ENCODE measurements around the gene BICC1. TPM values are rescaled to one million over a fixed set of nuclear protein-coding genes. Genes with fewer than 3 reads are reported as not detected.

The BICC1 gene
- total and polyA plus RNA-seq, 10 donors: 0.86 to 5.4 (median 3.5) TPM

DNA sequence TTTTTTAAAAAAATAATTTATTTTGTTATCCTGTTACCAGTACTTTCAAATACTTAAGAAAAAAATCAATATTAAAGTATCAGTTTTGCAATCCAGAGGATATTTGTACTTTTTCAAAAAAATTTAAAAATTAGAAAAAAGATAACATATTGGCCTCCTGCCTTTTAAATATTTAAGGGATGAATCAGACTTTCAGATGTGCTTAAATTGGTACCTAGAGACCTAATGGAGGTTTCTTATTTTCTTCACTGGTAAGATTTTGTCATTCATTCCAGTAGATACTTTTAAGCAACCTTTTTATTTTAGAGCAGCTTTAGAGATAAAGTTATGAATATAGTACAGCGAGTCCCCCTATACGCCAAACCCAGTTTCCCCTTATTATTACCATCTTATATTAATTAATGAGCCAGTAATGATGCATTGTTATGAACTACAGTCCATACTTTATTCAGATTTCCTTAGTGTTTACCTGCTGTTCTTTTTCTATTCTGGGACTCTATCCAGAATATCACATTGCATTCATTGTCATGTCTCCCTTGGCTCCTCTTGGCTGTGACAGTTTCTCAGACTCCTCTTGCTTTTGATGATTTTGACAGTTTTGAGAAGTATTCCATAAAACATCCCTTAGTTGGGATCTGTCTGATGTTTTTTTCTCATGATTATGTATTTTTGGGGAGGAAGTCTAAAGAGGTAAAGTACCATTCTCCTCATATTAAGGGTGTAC is 34.2 kb downstream of the BICC1 start:
- Histone ChIP-seq H3K36me3 (no peaks in the 10 kb centered on the region), H3K27ac (no peak overlapping the region), H3K4me1 (no peaks in the 10 kb centered on the region), H3K27me3 (replicated peaks in 1 of 7) (no peaks in the 10 kb centered on the region), H3K4me3 (no peak overlapping the region), H3K9me3 (no peaks in the 10 kb centered on the region)
- intact Hi-C loops (cut with DNase I; ENCODE audit: low total_unique reads): no loop called here
- no peak for DNase-seq
- TF ChIP-seq POLR2A (IDR thresholded peaks at IDR 0.05) (no peak), POLR2AphosphoS5 (IDR thresholded peaks at IDR 0.05) (no peak), CTCF (IDR thresholded peaks at IDR 0.05 in 8 of 11, conservative IDR thresholded peaks at IDR 0.05 in 3 of 11) (no peak)
- 84 to 97% (median 95%) methylated on average over 2 of the region's 2 CpGs for WGBS, 5 donors

DNA sequence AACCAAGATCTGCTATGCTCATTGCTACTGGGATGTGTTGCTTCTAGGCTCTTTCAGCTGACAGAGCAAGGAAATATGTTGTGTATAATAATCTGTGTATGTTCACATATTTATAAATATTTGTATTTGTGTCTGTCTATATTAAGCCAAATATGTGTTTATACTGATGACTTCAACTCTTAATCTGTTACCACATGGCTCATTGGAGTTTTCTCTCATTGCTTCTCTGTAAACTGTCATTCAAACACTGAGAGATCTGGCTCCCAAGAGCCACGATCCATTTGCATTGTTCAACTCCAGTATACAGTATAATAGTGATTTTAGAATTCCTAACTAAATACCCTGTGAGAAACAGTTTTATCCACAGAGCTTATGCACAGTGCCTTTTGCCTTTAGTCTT is 35.3 kb downstream of the BICC1 start:
- DNase-seq: no peak
- no peaks in the 10 kb centered on the region for H3K4me1 ChIP-seq
- intact Hi-C loops (cut with DNase I; ENCODE audit: low total_unique reads): no loop called here
- WGBS, 5 donors: 69 to 90% (median 78%) methylated on average over 1 of the region's 1 CpG
- no peak overlapping the region for H3K4me3 ChIP-seq
- H3K36me3 ChIP-seq: no peaks in the 10 kb centered on the region
- H3K27ac ChIP-seq: no peak overlapping the region
- no peaks in the 10 kb centered on the region for H3K9me3 ChIP-seq
- H3K27me3 ChIP-seq (replicated peaks in 1 of 7): no peaks in the 10 kb centered on the region
- TF ChIP-seq POLR2AphosphoS5 (IDR thresholded peaks at IDR 0.05) (no peak), CTCF (IDR thresholded peaks at IDR 0.05 in 8 of 11, conservative IDR thresholded peaks at IDR 0.05 in 3 of 11) (no peak), POLR2A (IDR thresholded peaks at IDR 0.05) (no peak)

DNA sequence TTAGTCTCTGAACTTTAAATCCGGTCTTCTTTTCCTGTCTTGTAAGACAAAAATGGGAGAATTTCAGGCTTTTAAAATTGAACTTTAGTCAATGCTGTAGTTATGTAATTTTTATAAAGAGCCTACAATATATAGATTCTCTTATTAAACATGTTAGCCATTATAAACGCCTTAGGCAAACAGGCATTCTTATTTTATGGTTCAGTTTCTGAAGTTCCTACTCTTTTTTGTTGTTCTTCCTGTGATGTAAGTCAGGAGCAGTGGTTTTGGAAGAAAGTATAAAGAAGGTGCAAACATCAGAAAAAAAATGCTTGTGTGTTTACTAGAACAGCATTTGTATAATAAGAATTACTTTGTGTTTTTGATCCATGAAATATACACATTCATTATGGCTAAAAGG is 41.6 kb downstream of the BICC1 start:
- WGBS, 5 donors: 84 to 94% (median 86%) methylated on average over 2 of the region's 2 CpGs
- TF ChIP-seq POLR2AphosphoS5 (IDR thresholded peaks at IDR 0.05): no peak
- no peak for TF ChIP-seq CTCF (IDR thresholded peaks at IDR 0.05 in 8 of 11, conservative IDR thresholded peaks at IDR 0.05 in 3 of 11)
- no peak for TF ChIP-seq POLR2A (IDR thresholded peaks at IDR 0.05)
- no peak overlapping the region for H3K4me3 ChIP-seq
- H3K27ac ChIP-seq: no peak overlapping the region
- DNase-seq: no peak
- no peaks in the 10 kb centered on the region for H3K36me3 ChIP-seq
- peaks cover 0 to 28% (median 18%) of the 10 kb centered on the region in 8 donors for H3K9me3 ChIP-seq
- no peaks in the 10 kb centered on the region for H3K4me1 ChIP-seq
- no peaks in the 10 kb centered on the region for H3K27me3 ChIP-seq (replicated peaks in 1 of 7)
- intact Hi-C loops (cut with DNase I; ENCODE audit: low total_unique reads): no loop called here

DNA sequence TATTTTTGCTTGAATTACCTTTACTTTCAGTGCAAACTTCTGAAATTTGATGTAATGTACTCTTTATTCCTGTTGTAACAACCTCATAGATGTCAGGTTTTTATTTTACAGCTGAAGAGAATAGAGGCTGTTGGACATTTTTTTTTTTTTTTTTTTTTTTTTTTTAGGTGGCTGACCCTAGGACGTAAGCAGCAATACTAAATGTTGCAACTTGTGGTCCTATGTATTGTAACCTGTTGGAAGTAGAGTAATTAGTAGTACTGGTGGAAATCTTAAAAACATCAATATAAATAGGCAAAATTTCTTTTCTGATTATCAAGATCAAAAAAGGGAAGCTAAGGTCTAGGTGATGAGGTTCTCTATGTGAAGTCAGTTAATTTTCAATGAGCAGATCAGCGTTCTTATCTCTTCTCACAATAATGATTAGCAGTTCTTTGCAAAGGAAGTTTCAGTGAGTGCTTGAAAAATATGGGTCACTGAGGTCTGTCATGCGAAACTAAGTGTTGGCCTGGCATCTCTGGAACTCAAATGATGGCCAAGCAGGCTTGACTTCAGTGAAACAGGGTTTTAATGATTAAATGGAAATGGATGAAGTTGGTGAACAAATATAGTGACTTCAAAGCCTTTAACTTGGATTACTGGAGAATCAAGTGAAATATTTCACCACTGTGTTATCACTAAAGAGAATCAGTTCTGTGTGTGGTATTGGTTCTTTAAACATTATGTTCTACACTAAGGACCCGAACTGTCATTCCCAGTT is 42.7 kb downstream of the BICC1 start:
- Histone ChIP-seq H3K9me3 (peaks cover 0 to 31% (median 20%) of the 10 kb centered on the region in 8 donors), H3K4me1 (no peaks in the 10 kb centered on the region), H3K36me3 (no peaks in the 10 kb centered on the region), H3K27ac (no peak overlapping the region), H3K27me3 (replicated peaks in 1 of 7) (no peaks in the 10 kb centered on the region), H3K4me3 (no peak overlapping the region)
- DNase-seq: no peak
- intact Hi-C loops (cut with DNase I; ENCODE audit: low total_unique reads): no loop called here
- TF ChIP-seq CTCF (IDR thresholded peaks at IDR 0.05 in 8 of 11, conservative IDR thresholded peaks at IDR 0.05 in 3 of 11): no peak
- TF ChIP-seq POLR2AphosphoS5 (IDR thresholded peaks at IDR 0.05): no peak
- TF ChIP-seq POLR2A (IDR thresholded peaks at IDR 0.05): no peak
- 77 to 90% (median 80%) methylated on average over 4 of the region's 4 CpGs for WGBS, 5 donors

Data from spleen (tissue), 11 donors.